Stimulated activated CD8-positive, alpha-beta memory T cell treated with anti-CD3 and anti-CD28 coated beads, Interleukin-7, amount 100 ng/mL, for 1 hour (primary cell): ENCODE measurements around the gene STXBP5.

Experiments
- DNase-seq, 2 donors: peaks; one replicate each; pipeline ENCODE4 v3.0.0-alpha.2; 2020; ENCODE audit warnings: low read depth in 2 of 2

Gene STXBP5

DNA sequence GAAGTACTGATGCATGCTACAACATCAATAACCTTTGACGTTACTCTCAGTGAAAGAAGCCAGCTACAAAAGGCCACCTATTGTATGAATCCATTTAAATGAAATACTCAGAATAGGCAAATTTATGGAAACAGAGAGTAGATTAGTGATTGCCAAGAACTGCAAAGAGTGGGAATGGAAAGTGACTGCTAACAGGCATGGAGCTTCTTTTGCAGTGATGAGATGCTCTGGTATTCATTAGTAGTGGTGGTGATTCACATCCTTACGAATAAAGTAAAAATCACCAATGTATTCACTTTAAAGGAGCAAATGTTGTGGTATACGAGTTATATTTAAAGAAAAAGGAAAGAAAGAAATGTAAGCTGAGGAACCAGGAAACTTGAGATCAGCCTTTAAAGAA is 177.5 kb downstream of the STXBP5 start:
- no peak for DNase-seq

DNA sequence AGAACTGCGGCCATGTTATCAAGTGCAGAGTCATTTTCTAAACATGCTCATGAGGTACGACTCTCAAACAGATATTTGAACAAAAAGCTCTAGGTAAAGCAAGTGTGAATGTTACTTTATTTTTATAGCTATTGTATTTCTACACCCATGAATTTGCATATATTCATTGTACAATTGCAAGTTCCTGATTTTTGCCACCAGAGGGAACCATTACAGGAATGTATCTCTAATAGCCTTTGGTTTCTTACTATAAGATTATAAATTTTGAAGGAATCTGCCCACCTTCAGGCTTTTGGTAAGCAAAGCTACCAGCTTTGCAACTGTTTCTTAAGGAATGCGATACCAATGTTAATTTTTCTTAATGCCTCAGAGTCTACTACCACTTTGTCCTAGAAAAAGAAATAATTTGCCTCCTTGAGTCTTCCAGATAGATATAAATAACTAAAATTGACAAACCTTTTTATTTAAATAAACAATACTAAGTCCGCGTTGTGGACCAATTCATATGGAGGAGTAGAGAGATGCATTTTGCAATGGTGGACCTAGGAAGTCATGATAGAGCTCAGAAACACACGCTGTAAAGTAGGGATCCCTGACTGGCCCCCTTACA is 178.8 kb downstream of the STXBP5 start:
- no peak for DNase-seq

DNA sequence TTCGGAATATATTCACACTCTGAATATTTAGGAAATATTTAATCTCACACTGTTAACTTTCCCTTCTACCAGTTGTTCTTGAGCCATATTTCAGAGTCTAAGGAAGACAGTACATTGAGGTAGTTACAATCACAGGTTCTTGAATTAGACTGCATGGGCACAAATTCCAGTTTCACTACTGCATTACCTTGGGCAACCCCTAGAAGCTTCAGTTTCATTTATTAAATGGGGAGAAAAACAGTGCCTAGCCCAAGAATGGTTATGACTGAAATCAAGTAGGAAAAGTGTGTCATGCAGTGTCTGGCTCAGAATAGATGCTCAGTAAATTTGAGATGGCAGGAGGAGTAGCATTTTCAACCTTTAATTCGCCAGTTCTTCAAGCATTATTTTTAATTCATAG is 179.8 kb downstream of the STXBP5 start:
- DNase-seq: no peak

DNA sequence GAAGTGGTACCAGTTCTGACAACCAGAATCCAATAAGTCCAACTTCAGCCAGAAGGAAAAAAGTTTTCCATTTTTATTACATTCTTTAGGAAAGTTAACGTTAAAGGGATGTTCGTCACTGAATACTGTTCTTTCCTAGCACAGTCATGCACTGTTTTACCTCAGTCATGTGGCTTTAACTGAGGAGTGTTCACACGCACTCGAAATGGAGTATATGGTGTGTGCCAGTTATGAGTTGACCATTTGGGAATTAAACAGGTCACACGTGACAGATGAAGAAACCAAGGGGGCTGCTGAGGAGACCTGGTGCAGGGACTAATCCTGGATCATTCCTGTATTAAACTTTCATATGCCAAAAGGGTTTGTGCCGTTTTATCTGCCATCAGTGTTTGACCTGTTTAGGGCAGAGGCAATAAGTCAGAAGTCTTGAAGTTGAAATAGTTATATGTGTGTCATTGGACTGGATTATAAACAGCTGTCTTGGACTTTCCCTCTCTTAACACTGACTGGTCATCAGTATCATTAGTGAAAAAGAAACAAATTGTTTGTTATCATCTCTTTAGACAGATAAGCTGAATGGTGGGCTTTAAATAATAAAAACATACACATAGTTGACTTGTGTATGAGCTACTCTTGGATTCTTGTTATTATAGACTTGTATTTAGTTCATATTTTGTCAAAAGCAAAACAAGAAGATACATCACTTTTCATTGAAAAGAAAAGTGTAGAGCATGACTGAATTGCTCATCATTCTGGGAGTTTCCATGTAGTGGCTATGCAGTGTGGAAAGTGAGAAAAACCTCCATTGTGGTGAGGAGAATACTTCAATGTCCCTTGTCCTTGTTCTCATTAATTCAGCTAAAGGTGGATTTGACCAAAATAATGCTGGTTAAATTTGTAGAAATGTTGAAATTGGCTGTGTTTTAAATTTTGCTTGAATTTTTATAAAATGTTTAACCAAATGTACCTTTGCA is 180.8 kb downstream of the STXBP5 start:
- DNase-seq: no peak

DNA sequence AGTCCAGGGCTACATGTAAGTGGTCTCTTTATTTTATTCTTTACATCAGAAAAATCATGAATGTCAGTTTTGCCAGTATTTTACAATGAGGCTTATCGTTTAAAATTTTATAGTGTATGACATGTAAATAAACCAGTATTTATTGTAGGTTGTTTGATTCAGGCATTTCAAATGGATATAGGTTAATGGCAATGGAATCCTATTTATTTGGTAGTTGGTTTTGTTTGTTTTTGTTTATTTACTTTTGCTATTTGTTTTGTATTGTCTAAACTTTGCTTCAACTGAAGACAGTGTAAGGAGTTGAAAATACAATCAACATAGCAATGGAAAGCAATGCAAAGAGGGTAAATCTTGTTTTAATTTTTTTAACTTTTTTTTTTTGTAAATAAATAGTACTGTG is 185.2 kb downstream of the STXBP5 start:
- DNase-seq: no peak

DNA sequence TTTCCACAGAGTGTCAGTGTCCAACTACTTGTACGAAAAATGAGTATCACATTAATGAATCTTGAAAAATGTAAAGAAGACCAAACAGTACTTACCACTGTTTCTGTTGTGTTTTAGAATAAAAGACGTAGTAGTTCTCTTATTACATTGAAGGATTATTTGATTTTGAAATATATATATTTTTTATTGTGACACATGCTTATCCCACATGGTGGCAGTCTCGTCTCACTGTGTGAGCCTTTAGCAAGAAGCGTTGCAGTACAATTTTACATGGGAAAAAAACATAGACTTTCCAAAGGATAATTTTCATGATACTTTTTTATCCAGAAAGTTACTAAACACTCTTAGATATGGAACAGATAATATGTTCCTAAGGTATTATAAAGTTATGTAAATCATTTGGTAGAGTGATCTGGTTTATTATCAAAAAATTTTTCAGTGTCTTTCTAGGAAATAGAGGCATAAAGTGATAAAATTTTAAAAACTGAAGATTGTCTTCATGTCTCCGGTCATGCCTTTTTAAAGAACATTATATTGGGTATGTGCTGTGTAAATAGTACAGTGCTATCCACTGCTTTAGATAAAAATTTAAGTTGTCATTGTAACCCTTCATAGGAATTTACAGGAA is 186.8 kb downstream of the STXBP5 start:
- no peak for DNase-seq

DNA sequence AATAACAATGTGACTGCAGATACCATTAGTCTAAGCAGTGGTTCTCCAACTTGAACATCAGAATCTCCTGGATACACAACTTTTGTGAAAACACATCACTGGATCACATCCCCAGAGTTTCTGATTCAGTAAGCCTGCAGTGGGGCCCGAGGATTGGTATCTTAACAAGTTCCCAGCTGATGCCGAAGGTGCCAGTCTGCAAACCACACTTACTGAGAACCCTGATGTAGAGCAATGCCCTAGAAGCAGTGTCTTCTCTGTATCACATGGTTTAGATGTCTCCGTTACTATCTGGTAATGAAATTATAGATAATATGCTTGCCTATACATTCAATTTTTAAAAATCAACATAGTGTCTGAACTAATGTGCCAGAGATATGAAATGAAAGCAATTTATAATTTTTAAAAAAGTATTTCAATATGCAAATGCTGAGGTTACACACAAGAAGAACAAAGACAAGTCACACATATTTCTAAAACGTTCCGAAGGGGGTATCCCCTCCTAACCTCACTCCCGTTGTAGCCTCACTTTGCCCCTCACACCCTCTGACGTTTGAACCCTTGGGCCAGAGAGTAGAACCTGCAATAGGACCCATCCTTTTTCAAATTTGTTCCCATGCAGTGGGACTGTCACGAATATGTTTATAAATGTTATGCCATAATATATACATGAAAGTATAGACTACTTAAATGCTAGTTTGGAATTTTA is 188.9 kb downstream of the STXBP5 start:
- no peak for DNase-seq

DNA sequence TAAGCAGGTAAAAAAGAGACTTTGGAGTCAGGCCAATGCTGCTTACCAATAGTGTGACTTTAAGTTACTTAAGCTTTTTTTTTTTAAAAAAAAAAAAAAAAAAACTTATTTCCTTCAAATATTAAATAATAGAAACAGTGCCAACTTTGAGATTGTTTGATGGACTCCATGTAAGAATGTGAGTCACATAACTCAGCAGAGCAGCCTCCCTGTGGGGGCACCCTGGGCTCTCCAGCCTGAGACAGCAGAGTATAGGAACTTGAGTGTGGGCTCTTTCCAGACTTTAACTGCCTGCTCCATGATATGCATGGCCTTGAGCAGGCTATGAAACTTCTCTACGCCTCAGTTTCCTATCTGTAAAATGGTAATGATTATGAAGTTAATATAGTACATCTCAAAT is 190.9 kb downstream of the STXBP5 start:
- DNase-seq: no peak

DNA sequence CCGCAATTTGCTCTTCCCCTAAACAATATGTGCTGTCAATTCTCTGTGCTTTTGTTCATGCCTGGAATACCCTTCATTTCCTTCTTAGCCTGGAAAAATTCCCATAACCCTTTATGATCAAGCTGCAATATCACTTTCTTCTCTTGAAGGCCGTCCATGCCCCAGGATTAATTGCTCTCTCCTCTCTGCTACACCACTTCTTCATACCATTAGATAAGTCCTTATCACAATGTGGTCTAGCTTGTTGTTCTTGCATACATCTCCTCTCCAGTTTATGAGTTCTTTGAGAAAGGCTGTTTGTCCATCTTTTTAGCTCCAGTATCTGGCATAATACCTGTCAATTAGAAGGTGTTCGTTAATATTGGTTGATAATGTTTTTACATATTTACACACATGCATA is 193.1 kb downstream of the STXBP5 start:
- no peak for DNase-seq

DNA sequence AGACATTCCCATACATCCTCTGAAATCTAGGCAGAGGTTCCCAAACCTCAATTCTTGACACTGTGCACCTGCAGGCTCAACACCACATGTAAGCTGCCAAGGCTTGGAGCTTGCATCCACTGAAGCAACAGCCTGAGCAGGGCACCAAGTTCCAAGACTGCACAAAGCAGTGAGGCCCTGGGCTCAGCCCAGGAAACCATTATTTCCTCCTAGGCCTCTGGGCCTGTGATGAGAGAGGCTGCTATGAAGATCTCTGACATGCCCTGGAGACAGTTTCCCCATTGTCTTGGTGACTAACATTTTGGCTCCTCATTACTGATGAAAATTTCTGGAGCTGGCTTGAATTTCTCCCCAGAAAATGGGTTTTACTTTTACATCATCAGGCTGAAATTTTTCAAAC is 196.8 kb downstream of the STXBP5 start:
- DNase-seq: no peak

DNA sequence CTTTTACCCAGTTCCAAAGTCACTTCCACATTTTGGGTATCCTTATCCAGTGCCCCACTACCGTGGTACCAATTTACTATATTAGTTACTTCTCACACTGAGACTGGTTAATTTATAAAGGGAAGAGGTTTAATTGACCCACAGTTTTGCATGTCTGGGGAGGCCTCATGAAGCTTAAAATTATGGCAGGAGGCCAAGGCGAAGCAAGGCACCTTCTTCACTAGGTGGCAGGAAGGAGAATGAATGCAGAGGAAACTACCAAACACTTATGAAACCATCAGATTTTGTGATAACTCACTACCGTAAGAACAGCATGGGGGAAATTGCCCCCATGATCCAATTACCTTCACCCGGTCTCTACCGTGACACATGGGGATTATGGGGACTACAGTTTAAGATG is 197.6 kb downstream of the STXBP5 start:
- DNase-seq: no peak

DNA sequence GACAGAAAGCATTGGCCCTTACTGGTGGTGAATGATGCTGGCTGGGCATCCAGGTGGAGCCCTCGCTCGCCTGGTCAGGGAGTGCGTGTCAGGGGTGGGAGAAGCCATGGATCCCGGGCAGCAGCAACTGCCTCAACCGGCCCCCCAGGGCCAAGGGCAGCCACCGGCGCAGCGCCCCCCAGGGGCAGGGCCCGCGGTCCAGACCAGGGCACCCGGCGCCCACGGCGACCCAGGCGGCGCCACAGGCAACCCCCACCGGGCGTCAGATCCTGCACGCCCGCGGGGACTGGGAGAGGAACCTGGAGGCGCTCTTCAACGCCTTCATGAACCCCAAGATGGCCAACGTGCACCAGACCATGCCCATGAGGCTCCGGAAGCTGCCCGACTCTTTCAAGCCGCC is 202.6 kb downstream of the STXBP5 start:
- DNase-seq: no peak

DNA sequence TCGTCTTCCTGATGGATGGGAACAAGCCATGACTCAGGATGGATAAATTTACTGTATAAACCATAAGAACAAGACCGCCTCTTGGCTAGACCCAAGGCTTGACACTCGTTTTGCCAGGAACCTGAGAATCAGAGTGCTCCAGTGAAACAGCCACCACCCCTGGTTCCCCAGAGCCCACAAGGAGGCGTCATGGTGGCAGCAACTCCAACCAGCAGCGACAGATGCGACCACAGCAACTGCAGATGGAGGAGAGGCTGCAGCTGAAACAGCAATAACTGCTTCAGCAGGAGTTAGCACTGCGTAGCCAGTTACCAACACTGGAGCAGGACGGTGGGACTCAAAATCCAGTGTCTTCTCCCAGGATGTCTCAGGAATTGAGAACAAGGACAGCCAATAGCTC is 203.4 kb downstream of the STXBP5 start:
- DNase-seq: no peak

DNA sequence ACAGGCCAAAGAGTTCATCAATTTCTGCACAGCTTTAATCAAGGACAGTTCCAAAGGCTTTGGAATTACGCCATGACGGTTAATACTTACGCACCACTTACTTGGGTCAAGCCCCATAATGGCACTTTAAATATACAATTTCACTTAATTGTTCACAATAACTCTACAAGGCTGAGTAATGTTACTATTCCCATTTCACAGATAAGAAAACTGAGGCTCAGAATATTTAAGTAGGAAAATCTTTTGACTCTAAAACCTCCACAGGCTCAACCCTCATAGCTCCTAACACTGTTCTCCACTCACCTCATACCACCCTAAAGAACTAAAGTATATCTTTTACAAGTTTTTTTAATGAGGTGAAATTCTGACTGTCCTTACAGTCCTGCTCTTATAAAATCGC is 212.4 kb downstream of the STXBP5 start:
- no peak for DNase-seq

DNA sequence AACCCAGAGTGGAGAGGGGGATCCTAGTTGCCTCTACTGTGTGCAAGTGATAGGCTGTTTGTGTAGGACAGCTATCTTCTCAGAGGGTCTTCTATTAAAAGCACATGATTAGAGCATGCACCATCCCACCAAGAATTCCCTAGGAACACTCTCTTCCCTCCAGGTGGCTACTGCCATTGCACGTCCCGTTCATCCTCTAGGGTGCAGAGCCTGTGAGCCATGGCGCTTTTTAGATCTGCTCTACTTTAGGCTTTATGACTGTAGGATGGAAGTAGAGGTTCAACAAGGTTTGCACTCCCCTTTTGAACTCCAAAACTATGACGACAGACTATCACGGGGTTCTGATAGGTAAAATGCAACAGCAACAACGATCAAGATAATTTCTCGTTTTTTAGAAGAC is 213.7 kb downstream of the STXBP5 start:
- no peak for DNase-seq

DNA sequence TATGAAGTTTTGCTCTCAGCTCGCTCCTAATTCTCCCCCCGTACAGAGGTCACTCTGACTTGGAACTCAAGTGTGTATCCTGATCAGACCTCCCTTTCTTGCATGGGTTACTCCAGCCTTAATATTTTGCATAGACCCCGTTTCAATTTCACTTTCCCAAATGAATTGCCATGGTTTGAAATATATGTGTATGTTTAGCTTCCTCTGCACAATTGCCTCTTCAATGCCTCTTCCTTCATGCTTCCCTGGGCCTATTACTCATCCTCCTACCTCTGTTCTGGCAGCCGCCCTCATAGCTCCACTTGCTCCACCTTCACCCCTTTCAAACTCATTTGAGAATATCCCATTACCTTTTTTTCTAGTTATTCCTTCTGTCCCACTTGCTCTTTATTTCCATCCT is 214.3 kb downstream of the STXBP5 start:
- no peak for DNase-seq

DNA sequence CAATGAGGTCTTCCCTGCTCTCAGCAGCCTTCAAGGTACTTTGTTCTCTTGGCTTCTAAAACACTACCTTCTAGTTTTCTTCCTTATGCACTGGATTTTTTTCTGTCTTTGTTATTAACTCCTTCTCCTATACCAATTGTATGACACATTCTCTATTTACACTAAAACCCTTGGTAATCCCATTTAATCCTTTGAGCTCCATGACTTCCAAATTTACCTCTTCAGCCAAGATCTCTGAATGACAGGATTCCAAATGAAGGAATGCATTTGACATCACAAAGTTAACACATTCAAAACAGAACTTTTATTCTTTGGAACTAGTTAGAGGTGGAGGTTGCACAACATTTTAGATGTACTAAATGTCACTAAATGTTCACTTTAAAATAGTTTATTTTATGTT is 217.7 kb downstream of the STXBP5 start:
- DNase-seq: no peak

DNA sequence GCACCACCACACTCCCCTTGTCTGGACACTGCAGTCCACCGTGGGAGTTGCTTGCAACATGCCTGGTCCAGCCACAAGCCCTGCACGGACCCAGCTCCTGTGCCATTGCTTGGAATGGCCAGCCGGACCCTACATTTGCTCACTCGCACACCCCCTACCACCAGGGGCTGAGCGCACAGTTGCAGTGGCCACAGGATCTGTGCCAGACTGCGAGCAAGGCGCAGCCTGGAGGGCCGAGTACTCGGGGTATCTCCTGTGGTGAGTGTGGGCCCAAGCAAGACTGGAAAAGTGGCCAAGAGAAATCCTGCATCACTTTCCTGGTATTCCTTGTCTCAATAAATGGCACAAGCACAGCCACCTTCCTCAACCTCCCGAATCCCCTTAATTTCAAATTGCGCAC is 218.9 kb downstream of the STXBP5 start:
- DNase-seq: no peak

DNA sequence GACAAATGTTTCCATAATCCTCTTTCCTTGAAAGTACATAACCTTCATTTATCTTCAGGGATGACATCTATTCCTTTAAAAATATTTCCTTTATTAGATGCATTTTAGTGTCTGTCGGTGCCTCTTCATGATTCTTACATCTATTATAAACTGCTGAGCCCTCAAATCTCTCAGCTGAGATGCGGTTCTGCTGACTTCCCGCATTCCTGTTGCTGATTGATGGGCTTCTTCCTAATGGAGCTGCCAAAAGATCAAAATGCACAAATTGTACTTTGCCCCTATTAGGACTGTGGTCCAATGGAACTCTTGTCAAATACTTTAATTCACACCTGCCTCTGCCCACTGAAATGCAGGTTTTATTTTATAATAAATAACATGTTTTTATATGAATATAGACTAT is 225.6 kb downstream of the STXBP5 start:
- no peak for DNase-seq

DNA sequence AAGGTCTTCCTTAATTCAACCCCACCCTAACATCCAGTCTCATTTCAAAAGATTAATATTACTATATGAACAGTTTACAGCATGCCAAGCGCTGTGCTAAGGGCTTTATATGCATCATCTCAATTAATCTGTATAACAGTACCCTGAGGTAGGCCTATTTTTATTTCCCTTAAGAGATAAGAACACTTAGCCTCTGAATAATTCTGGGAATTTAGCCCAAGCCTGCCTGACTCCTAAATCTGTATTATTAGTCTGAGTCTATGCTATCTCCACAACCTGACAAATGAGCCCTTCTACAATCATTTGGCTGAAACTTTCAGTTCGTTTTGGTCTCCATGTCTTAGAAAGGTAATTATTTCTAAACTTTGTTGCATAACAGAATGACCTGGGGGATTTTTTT is 226.6 kb downstream of the STXBP5 start:
- DNase-seq: no peak

DNA sequence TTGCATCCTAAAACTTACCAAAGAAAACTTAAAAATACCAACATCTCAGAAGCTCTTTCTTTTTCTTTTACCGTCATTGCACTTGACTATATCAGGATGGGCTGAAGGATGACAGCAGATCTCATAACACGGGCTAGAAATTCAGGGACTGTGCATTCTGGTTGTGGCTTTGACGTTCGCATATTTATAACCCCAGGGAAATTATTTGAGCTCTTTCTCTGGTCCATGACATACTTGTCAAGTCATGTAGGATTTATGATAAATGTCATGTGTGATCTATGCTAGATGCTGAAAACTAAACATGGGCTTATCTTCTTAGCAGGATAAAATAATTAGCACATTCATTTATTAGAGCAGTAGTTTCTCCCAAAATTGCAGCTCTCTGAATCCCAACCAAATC is 229.9 kb downstream of the STXBP5 start:
- DNase-seq: no peak

DNA sequence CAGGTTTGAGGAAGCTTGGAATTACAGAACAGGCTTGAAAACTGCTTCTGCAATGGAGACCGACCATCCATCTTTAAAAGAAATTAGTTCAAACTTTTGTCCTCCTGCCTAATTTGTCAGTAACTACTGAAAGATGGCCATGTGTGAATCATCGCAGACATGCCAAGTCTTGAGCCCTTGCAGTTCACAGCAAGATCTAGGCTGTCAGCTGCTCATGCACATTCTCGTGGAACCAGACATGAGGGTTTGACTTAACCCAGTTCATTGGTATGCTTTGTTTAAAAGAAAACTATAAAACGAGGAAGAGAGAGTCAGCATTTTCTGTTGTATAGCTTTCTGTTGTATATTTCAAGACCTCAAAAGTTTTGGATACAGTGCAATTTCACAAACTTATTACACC is 230.3 kb downstream of the STXBP5 start:
- no peak for DNase-seq
